Lung (tissue), 12 donors: ENCODE measurements around the gene ATG4B. TPM values are rescaled to one million over a fixed set of nuclear protein-coding genes. Genes with fewer than 3 reads are reported as not detected.

Experiments used
- ATAC-seq: fragments of 200-7000 bp; cut with Tn5 transposase; one replicate; pipeline ENCODE4 v1.9.1; 2020; ENCODE audit warnings: moderate number of reproducible peaks; ENCODE audit not compliant: insufficient read depth, low FRiP score
- DNase-seq, 3 donors: peaks; one replicate each; pipeline ENCODE4 v3.0.0-alpha.2; 2013 to 2017
- H3K27ac ChIP-seq, 2 donors: one replicate each; pipeline ENCODE4 v1.5.1; 2013; ENCODE audit warnings: mild to moderate bottlenecking in 2 of 2, moderate library complexity in 2 of 2, control low read depth in 1 of 2, inconsistent platforms in 1 of 2, low read depth in 1 of 2, low read length in 1 of 2
- H3K27me3 ChIP-seq, 3 donors: one replicate each; pipeline ENCODE4 v1.5.1; 2013; ENCODE audit warnings: low read length in 2 of 3; ENCODE audit not compliant: control insufficient read depth in 3 of 3, insufficient read depth in 3 of 3
- H3K36me3 ChIP-seq, 4 donors: one replicate each; pipeline ENCODE4 v1.5.1; 2013; ENCODE audit warnings: low read length in 4 of 4, mild to moderate bottlenecking in 1 of 4, moderate library complexity in 1 of 4; ENCODE audit not compliant: control insufficient read depth in 4 of 4, insufficient read depth in 4 of 4
- H3K4me1 ChIP-seq, 5 donors: one replicate each; pipeline ENCODE4 v1.5.1; 2013; ENCODE audit warnings: low read length in 5 of 5, mild to moderate bottlenecking in 2 of 5, moderate library complexity in 1 of 5; ENCODE audit not compliant: control insufficient read depth in 5 of 5, insufficient read depth in 5 of 5
- H3K4me3 ChIP-seq: one replicate; pipeline ENCODE4 v1.5.1; 2013; ENCODE audit warnings: mild to moderate bottlenecking, control low read depth, moderate library complexity
- H3K9ac ChIP-seq, 2 donors: one replicate each; pipeline ENCODE4 v1.5.1; 2013; ENCODE audit warnings: low read length in 2 of 2, control low read depth in 1 of 2; ENCODE audit not compliant: insufficient read depth in 1 of 2
- H3K9me3 ChIP-seq, 4 donors: one replicate each; pipeline ENCODE4 v1.5.1; 2013; ENCODE audit warnings: low read length in 3 of 4, mild to moderate bottlenecking in 1 of 4, moderate library complexity in 1 of 4; ENCODE audit not compliant: control insufficient read depth in 4 of 4, insufficient read depth in 3 of 4
- WGBS, 2 donors: extraction: QIAGEN DNeasy Blood & Tissue Kit; methylation state at CpG; one replicate each; pipeline ENCODE4 v1.1.7; 2013; 5-methylcytosine and 5-hydroxymethylcytosine counted together
- polyA plus RNA-seq, 2 donors: library from polyadenylated mRNA; stranded (reverse); fragments of 200-250 nt; gene quantifications; one replicate each; pipeline ENCODE4 v1.2.1, GENCODE V29; 2013
- total RNA-seq, 2 donors: library from RNA; depleted of rRNA in 1 of 2; stranded (reverse); fragments of >200 nt in 1 of 2; gene quantifications; one replicate each; pipeline ENCODE4 v1.2.1, GENCODE V29; 2014 to 2021
- TF ChIP-seq, protein P1 (sequence below): IDR thresholded peaks from 2 replicates; pipeline ENCODE4 v1.5.1; 2012; ENCODE audit warnings: mild to moderate bottlenecking; ENCODE audit errors: control extremely low read depth, extremely low read depth
- donor health status: control.
- donor health status: control.
- donor health status: Bipolar disorder and iron deficiency.
- donor health status: healthy.
- donor health status: DM: yes; HTN: yes; CAD: no.

ATG4B gene
- total and polyA plus RNA-seq, 4 donors = 45.1 to 74.9 (median 62.0) TPM

GRCh38 chr2:241670333-241671110, 33.0 kb downstream of the ATG4B start:
- Histone ChIP-seq H3K4me3 (no peak overlapping the region), H3K4me1 (peaks cover 0 to 8% (median 0%) of the 10 kb centered on the region in 5 donors), H3K27ac (no peak overlapping the region), H3K27me3 (no peaks in the 10 kb centered on the region), H3K36me3 (peaks cover 4 to 65% (median 19%) of the 10 kb centered on the region in 4 donors), H3K9me3 (no peaks in the 10 kb centered on the region), H3K9ac (no peak overlapping the region)
- DNase-seq (no peak), ATAC-seq (no peak)
- WGBS, 2 donors = 91 to 92% methylated on average over 31 of the region's 31 CpGs
- TF ChIP-seq, protein P1, sequence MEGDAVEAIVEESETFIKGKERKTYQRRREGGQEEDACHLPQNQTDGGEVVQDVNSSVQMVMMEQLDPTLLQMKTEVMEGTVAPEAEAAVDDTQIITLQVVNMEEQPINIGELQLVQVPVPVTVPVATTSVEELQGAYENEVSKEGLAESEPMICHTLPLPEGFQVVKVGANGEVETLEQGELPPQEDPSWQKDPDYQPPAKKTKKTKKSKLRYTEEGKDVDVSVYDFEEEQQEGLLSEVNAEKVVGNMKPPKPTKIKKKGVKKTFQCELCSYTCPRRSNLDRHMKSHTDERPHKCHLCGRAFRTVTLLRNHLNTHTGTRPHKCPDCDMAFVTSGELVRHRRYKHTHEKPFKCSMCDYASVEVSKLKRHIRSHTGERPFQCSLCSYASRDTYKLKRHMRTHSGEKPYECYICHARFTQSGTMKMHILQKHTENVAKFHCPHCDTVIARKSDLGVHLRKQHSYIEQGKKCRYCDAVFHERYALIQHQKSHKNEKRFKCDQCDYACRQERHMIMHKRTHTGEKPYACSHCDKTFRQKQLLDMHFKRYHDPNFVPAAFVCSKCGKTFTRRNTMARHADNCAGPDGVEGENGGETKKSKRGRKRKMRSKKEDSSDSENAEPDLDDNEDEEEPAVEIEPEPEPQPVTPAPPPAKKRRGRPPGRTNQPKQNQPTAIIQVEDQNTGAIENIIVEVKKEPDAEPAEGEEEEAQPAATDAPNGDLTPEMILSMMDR = no peak

DNA sequence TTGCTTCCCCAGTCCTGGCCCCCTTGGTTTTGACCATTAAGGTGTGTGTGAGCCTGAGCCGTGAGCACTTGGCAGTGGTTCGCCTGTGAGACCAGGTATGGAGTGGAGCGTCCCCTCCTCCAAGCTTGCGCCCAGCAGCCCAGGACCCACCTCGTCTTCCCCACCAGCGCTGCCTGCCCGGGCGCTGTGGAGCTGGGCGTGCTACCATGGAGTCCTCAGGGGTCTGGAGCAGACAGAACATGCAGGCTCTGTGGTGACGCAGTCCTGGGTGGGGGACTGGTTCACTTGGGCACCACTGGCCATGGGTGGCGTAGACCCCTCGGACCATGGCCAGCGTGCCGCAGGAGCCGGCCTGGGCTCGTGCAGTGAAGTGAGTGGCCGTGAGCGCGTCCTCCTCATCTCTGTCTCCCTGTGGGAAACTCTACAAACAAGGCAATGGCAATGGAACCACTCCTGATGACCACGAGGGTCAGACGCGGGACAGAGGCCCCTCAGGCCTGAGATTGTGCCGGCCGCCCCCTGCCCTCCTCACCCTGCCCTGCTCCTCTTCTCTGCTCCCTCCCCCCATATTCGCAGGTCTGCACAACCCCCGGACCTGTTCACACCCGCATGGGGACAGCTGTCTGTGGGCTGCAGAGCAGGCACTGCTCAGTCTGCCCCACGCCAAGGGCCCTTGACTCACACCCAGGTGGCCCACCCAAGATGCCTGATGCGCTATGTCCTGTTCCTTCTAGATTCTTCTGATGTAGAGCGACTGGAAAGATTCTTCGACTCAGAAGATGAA, 34.2 kb downstream of the ATG4B start:
- peaks cover 4 to 69% (median 18%) of the 10 kb centered on the region in 4 donors for H3K36me3 ChIP-seq
- ATAC-seq (no peak), DNase-seq (no peak)
- no peaks in the 10 kb centered on the region for H3K27me3 ChIP-seq
- WGBS, 2 donors = 94 to 95% methylated on average over 30 to 31 of the region's 31 CpGs
- TF ChIP-seq, protein P1 = no peak
- no peak overlapping the region for H3K9ac ChIP-seq
- no peak overlapping the region for H3K27ac ChIP-seq
- H3K9me3 ChIP-seq = no peaks in the 10 kb centered on the region
- no peak overlapping the region for H3K4me3 ChIP-seq
- H3K4me1 ChIP-seq = peaks cover 0 to under 1% (median 0%) of the 10 kb centered on the region in 5 donors

GRCh38 chr2:241672243-241673188, 35.0 kb downstream of the ATG4B start:
- no peak overlapping the region for H3K27ac ChIP-seq
- DNase-seq (no peak), ATAC-seq (no peak)
- WGBS, 2 donors = 91 to 92% methylated on average over 42 of the region's 42 CpGs
- H3K4me3 ChIP-seq = no peak overlapping the region
- no peaks in the 10 kb centered on the region for H3K9me3 ChIP-seq
- H3K27me3 ChIP-seq = no peaks in the 10 kb centered on the region
- no peaks in the 10 kb centered on the region for H3K4me1 ChIP-seq
- H3K36me3 ChIP-seq = peaks cover 4 to 68% (median 18%) of the 10 kb centered on the region in 4 donors
- H3K9ac ChIP-seq = no peak overlapping the region
- TF ChIP-seq, protein P1 = no peak
